ENCODE measurements around the gene ERCC3.
A peak's percentile ranks its signal among the peaks of the same experiment; 100 is the strongest.

The ERCC3 gene

DNA sequence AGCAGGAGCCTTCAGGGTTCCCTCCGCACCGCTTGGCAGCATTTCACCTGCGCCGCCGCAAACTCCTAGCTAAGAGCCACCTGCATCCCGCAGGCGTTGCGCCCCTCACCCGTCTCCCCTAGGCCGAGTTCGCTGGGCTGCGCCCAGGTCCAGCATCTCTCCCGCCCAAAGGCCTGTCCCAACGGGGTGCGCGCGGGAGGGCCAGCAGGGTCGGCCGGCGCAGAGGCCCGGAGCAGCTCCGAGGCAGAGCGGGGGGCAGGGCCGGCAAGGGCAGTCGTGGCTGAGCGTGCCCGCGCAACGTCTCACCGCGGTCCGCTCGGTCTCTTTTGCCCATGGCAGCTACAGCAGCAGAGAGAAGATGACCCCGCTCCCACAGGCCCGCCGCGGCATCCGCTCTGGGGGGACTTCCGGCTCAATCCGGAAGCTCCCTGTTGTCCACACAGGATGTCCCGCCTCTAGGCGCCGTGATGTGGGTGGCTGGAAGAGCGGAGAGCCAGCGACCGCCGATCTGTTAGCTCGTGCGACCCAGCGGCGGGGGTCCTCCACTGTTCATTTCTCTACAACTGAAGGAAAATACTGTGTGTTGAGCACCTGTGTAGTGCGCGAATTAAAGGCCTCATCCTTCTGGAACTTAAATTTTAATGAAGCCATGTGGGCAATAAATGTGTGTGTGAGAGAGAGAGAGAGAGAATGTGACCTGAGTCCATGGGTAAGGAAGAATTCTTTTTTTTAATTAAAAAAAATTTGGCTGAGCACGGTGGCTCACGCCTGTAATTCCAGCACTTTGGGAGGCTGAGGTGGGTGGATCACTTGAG lies at the start of gene ERCC3:
Gene ERCC3 (minus strand): TSS at position 397 of the 815 bp plus-strand sequence. CDS start 63 bp downstream, at position 334.
- peak within 1 kb of the TSS; percentile 100 for H3K4me3 Mint-ChIP-seq
- no peaks in the 10 kb centered on the region for H3K9me3 Mint-ChIP-seq
- peaks cover 25% of the 10 kb centered on the region for H3K4me1 Mint-ChIP-seq
- peak within 1 kb of the TSS; percentile 100 for H3K27ac Mint-ChIP-seq
- H3K36me3 Mint-ChIP-seq: peaks cover 12% of the 10 kb centered on the region
- H3K27me3 Mint-ChIP-seq: no peaks in the 10 kb centered on the region

DNA sequence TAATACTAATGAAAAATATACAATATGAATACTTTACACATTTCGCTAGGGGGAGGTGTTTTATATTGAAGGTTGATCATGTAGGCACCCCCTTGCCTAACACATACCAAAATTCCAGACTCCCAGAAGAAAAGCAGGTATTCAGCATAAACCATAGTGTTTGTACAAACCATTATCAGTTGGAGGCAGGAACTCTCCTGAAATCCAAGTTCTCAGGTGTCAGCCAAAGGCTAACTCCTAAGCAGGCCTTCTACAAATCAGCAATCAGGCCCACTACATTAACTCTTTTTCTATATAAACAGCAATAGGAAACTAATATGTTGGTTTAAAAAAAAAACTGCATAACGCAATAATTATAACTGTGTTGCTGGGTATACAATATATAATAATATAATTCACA lies 49.3 kb upstream of the ERCC3 start:
- Mint-ChIP-seq H3K9me3 (no peaks in the 10 kb centered on the region), H3K4me1 (peaks cover 42% of the 10 kb centered on the region), H3K27me3 (no peaks in the 10 kb centered on the region), H3K4me3 (no peak overlapping the region), H3K27ac (no peak overlapping the region), H3K36me3 (peaks cover 15% of the 10 kb centered on the region)

DNA sequence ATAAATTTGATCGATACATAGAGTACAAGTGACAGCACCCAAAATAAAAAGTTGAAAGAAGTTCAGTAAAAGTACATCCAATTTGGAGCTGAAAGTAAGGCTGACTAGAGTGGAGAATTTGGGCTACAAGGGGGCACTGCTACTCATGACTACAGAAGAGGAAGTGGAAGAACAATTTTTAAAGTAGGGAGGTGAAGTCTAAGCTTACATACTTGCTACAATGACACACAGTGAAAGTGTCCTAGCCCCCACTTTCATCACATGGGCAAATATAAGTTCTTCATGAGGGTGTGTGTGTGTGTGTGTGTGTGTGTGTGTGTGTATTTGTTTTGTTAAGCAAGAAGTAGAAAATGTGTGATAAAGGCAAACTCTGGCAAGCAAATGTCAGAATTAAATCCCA lies 48.2 kb upstream of the ERCC3 start:
- H3K27ac Mint-ChIP-seq: no peak overlapping the region
- no peaks in the 10 kb centered on the region for H3K27me3 Mint-ChIP-seq
- H3K9me3 Mint-ChIP-seq: no peaks in the 10 kb centered on the region
- peaks cover 31% of the 10 kb centered on the region for H3K4me1 Mint-ChIP-seq
- H3K36me3 Mint-ChIP-seq: peaks cover 19% of the 10 kb centered on the region
- H3K4me3 Mint-ChIP-seq: no peak overlapping the region

DNA sequence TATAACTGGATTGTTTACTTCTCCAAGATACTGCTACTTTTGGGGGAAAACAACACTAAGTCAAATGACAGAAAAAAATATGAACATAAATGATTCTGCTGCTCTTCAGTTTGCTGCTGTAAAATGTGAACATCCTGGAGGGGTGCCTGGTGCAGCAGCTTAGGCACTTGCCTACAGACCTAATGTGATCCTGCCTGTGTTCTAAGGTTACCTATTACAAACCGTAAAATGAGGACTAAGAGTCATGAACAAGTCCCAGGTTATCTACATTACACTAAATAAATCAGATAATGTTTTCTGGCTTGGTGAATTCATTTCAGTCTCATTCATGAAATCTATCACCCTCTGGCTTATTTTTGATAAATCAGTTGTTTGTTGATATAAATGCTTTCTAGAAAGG lies 38.4 kb upstream of the ERCC3 start:
- Mint-ChIP-seq H3K27ac (no peak overlapping the region), H3K27me3 (no peaks in the 10 kb centered on the region)

DNA sequence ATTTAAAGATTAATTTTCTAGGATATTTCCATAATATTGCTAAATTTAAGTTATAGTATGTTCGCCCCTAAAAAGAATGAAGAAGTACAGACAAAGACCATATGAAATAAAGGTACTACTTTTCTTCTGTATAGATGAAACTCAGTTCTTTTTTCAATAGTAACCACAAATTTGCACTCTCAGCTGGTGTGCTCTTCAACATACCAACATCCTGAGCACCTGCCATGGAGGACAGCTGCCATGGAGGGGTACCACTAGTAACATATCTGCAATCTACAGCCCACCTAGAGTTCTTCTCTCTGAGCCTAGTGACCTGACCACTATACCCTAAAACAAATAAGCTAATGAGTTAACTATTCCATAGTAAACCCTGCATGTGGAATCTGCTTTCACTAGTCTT lies 36.8 kb upstream of the ERCC3 start:
- Mint-ChIP-seq H3K36me3 (peaks cover 15% of the 10 kb centered on the region), H3K9me3 (no peaks in the 10 kb centered on the region), H3K4me3 (no peak overlapping the region), H3K27ac (peak overlapping the region; percentile 23), H3K27me3 (no peaks in the 10 kb centered on the region), H3K4me1 (no peaks in the 10 kb centered on the region)

More for the DNA sequence above, 38.4 kb upstream of the ERCC3 start:
- Mint-ChIP-seq H3K4me1 (no peaks in the 10 kb centered on the region), H3K4me3 (no peak overlapping the region), H3K9me3 (no peaks in the 10 kb centered on the region), H3K36me3 (peaks cover 14% of the 10 kb centered on the region)

DNA sequence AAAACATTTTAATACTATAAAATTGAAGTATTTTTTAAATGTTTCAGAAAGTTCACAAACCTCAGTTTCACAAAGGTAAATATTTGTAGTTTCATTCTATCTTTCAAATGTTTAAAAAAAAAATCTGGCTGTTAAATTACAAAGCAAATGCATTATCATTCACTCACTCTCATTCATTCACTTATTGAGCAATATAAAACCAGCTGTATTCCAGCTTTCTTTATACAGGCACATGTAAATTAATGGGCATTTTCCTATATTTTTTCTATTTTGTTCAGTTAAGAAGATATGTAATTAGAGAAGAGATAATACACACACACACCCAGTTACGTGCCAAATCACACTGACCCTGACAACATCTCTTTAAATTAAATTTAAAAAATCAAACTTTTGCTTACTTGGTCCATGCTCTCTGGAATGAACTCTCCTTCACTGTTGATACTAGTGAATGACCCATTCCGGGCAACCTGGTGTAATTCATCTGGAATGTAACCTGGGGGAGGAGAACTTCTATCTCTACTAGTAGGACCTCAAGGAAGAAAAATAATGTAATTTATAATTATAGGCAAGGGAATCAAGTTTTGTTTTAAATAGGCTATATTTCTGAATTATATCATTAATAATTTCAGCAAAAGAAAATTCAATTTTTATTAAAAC lies 32.5 kb upstream of the ERCC3 start:
- H3K9me3 Mint-ChIP-seq: no peaks in the 10 kb centered on the region
- H3K4me3 Mint-ChIP-seq: no peak overlapping the region
- H3K27ac Mint-ChIP-seq: no peak overlapping the region
- peaks cover 15% of the 10 kb centered on the region for H3K36me3 Mint-ChIP-seq
- no peaks in the 10 kb centered on the region for H3K27me3 Mint-ChIP-seq
- no peaks in the 10 kb centered on the region for H3K4me1 Mint-ChIP-seq

DNA sequence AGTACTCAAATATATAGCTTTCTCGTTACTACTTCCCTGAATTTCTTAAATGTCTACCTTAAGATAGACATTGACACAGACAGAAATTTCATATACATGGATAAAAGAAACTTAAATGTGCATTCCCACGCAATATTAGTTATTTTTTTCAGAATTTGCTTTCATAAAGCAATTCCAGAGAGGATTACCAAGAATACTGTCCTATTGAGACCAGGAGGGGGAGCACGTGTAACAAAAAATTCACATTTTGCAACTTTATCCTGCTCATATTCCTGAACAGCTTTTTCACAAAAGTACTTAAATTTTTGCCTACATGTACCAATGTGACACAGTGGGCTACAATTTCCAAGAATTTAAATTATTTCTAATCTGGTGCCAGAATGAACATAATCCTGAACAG lies 30.7 kb upstream of the ERCC3 start:
- Mint-ChIP-seq H3K27ac (no peak overlapping the region), H3K36me3 (peaks cover 23% of the 10 kb centered on the region), H3K9me3 (peaks cover 5% of the 10 kb centered on the region), H3K4me3 (no peak overlapping the region), H3K27me3 (no peaks in the 10 kb centered on the region), H3K4me1 (peaks cover 7% of the 10 kb centered on the region)

DNA sequence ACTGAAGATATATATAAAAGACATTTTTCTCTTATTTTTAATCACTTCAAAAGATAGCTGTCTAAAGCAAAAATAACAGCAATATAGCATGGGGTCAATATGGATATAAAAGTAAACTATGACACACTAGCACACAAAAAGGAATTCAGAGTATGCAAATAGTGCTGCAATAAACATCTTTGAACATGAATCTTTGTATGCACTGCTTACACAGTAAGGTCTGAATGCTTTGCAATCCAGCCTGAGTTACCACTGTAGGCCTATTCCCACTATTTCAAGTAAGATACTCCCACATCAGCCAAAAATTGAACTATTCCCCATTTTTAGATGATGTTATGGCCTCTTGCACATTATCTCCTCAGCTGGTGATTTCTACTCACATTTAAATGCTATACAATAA lies 27.4 kb upstream of the ERCC3 start:
- H3K36me3 Mint-ChIP-seq: peaks cover 25% of the 10 kb centered on the region
- H3K27me3 Mint-ChIP-seq: no peaks in the 10 kb centered on the region

DNA sequence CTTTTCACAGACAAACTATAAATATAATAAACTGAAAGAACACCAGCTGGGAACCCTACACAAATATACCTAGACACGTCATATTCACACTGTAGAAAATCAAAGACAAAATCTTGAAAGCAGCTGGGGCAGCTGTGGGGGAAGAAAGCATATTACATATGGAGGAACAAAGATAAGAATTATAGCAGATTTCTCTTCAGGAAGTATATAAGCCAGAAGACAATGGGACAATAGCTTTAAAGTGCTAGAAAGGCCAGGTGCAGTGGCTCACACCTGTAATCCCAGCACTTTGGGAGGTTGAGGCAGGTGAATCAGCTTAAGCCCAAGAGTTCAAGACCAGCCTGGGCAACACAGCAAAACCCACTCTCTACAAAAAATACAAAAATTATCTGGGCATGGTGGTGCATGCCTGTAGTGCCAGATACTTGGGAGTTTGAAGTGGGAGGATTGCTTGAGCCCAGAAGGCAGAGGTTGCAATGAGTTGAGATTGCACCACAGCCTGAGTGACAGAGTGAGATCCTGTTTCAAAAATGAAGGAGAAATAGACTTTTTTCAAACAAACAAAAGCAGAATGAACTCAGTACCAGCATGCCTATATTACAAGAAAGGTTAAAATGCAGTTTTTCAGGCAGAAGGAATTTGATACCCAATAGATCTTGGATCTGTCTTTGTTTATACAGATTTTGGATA lies 26.8 kb upstream of the ERCC3 start:
- no peaks in the 10 kb centered on the region for H3K27me3 Mint-ChIP-seq
- H3K36me3 Mint-ChIP-seq: peaks cover 25% of the 10 kb centered on the region
- peaks cover 5% of the 10 kb centered on the region for H3K9me3 Mint-ChIP-seq
- no peak overlapping the region for H3K27ac Mint-ChIP-seq
- no peak overlapping the region for H3K4me3 Mint-ChIP-seq
- peaks cover 7% of the 10 kb centered on the region for H3K4me1 Mint-ChIP-seq

More for the DNA sequence above, 27.4 kb upstream of the ERCC3 start:
- H3K27ac Mint-ChIP-seq: no peak overlapping the region
- H3K4me3 Mint-ChIP-seq: no peak overlapping the region
- peaks cover 5% of the 10 kb centered on the region for H3K9me3 Mint-ChIP-seq
- H3K4me1 Mint-ChIP-seq: peaks cover 7% of the 10 kb centered on the region

DNA sequence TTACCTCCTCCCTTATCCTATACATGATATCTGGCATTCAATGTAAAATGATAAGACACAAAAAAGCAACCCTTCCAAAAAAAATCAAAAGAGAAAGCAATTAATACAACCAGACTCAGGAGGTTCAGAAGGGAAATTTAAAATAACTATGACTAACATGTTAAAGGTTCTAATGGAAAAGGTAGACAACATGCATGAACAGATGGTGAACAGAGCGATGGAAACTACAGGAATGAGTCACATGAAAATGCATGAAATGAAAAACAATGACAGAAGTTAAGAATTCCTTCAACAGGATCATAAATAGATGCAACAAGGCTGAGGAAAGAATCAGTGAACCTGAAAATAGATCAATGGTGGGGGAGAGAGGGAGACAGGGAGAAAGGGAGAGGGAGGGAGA lies 26.1 kb upstream of the ERCC3 start:
- no peak overlapping the region for H3K4me3 Mint-ChIP-seq
- H3K36me3 Mint-ChIP-seq: peaks cover 27% of the 10 kb centered on the region
- no peaks in the 10 kb centered on the region for H3K27me3 Mint-ChIP-seq
- H3K9me3 Mint-ChIP-seq: peaks cover 5% of the 10 kb centered on the region
- peak overlapping the region; percentile 79 for H3K27ac Mint-ChIP-seq
- peaks cover 7% of the 10 kb centered on the region for H3K4me1 Mint-ChIP-seq

DNA sequence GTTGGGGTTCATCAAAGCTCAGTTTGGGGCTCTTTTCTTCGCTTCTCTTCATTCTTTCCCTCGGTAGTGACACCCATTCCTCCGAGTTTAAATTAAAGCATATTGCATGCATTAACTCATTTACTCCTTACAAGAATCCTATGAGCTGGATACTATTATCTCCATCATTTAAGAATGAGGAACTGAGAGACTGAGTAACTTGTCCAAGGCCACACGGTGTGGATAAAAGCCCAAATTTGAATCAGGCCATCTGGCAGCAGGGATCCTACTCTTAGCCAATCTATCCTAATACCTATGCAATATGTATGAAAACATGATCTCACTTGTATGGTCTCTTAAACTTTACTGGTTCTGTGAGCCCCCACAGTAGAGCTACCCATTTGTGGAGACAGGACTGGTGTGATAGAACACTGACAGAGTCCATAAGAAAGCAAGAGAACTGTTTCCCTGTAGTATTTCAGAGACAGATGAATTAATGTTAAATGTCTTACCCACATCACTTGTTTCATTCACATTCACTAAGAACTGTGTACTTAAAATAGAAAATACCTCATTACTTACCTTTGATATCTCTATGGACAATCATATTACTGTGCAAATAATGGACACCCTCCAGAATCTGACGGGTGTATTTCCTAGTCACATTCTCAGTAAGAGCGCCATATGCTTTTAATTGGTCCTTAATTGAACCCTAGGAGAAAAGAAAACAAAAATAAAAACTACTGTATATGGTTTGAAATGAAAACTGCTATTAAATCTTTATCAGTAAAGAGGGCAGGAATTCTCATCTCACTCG lies 20.4 kb upstream of the ERCC3 start:
- no peaks in the 10 kb centered on the region for H3K4me1 Mint-ChIP-seq
- peaks cover 23% of the 10 kb centered on the region for H3K36me3 Mint-ChIP-seq
- H3K27ac Mint-ChIP-seq: no peak overlapping the region
- no peaks in the 10 kb centered on the region for H3K9me3 Mint-ChIP-seq
- no peak overlapping the region for H3K4me3 Mint-ChIP-seq
- no peaks in the 10 kb centered on the region for H3K27me3 Mint-ChIP-seq

DNA sequence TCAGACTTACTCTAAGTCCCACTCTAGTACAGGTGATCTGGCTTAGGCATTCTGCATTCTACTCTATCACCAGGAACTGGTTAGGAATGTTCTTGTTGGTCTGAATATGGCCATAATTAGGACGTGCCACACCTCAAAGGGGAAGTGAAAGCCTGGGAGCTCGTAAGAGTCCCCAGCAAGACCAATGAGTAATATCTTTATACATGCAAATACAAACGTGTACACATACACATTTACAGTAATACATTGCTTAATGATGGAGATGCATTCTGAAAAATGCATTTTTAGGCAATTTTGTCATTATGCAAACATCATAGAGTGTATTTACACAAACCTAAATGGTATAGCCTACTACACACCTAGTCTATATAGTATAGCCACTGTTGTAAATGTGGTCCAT lies 19.5 kb upstream of the ERCC3 start:
- no peak overlapping the region for H3K4me3 Mint-ChIP-seq
- H3K4me1 Mint-ChIP-seq: no peaks in the 10 kb centered on the region
- no peaks in the 10 kb centered on the region for H3K9me3 Mint-ChIP-seq
- H3K27me3 Mint-ChIP-seq: no peaks in the 10 kb centered on the region
- peaks cover 19% of the 10 kb centered on the region for H3K36me3 Mint-ChIP-seq
- no peak overlapping the region for H3K27ac Mint-ChIP-seq

DNA sequence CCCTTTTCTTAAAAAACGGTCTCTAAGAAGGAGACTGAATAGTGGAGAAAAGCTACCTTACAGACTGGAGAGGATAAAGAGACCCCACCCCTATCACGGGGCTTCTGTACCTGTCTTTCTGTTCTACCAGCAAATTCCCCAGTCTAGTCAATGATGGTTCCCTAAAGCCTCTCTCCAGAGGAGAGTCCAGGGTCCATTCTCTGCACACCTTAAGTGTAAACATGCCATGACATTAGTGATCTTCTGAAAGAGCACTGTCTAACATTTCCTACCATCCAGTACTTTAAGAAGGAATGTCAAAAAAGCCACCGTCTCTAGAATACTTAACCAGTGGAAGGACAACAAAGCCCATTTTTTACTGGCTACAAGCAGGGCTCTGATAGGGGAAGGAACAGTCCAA lies 17.0 kb upstream of the ERCC3 start:
- Mint-ChIP-seq H3K4me3 (no peak overlapping the region), H3K4me1 (no peaks in the 10 kb centered on the region), H3K27me3 (no peaks in the 10 kb centered on the region), H3K27ac (peak overlapping the region; percentile 12), H3K9me3 (no peaks in the 10 kb centered on the region), H3K36me3 (peaks cover 19% of the 10 kb centered on the region)

DNA sequence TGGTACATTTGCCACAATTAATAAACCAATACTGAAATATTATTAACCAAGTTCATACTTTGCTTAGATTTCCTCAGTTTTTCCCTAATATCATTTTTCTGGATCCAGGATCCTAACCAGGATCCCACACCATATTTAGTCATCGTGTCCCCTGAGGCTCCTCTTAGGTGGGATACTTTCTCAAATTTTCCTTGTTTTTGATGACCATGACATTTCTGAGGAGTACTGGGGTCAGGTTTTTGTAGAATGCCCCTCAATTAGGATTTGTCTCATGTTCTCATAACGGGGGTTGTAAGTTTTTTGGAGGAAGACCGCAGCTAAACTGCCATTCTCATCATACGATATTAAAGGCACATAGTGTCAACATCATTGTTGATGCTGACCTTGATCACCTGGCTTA lies 15.5 kb upstream of the ERCC3 start:
- Mint-ChIP-seq H3K4me1 (no peaks in the 10 kb centered on the region), H3K9me3 (no peaks in the 10 kb centered on the region), H3K27ac (no peak overlapping the region), H3K4me3 (no peak overlapping the region), H3K27me3 (no peaks in the 10 kb centered on the region), H3K36me3 (peaks cover 15% of the 10 kb centered on the region)

DNA sequence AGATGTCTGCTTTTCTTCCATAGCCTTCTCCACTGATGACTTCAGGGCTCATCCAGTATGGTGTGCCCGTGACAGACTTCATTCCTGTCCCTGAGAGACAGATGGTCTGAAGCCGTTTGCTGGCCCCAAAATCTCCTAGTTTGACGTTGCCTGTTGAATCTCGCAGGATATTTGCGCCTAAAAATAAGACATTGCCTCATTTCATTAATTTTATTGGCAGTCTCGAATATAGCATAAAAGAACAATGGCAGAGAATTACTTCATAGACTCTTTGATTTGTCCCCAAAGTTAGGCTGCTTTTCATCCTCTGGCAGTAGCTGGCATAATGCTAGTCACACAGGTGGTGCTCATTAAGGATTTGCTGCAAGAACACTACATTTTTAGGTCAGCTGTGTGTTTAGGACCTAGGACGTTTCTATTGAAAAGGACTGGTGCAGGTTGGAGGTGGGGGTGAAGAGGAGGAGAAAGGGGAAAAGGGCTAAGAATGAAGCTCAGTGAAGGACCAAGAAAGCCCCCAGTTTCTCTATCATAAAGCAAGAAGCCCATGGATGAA lies 14.7 kb upstream of the ERCC3 start:
- Mint-ChIP-seq H3K4me1 (no peaks in the 10 kb centered on the region), H3K27me3 (no peaks in the 10 kb centered on the region), H3K9me3 (no peaks in the 10 kb centered on the region), H3K4me3 (no peak overlapping the region), H3K36me3 (peaks cover 13% of the 10 kb centered on the region), H3K27ac (no peak overlapping the region)
